SKM-1 (cell line): Measurements from ENCODE around the gene GOLGA8M.
"Not testable (repeated sequence)": the region's sequence is repeated elsewhere in the genome, so short reads cannot be mapped to it uniquely, and the experiment has no call there.

Source experiments
- DNase-seq: peaks from one replicate; lab custom pipeline; 2025; ENCODE audit not compliant: unreplicated experiment; lab: John Stamatoyannopoulos, UW

Gene GOLGA8M

GRCh38 chr15:28663717-28664116 is 48.5 kb downstream of the GOLGA8M start:
- DNase-seq, result not testable (repeated sequence)

DNA sequence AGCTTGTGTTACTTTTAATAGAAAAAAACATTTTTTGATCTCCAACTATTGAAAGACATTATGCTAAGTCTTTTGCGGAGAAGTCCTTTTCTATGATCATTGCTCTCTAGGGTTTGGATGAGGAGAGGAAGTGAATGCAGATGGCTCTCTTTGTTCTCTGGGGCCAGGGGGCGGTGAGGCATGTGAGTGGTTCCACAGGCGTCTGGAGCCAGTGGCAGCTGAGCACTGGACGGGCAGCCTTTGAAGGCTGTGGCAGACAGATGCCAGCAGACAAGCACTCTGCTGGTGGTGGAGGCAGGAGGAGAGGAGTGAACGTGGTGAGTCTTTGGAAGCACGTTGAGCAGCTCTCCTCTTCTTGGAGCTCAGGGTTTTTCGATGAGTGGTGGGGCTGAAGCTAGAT is 51.5 kb downstream of the GOLGA8M start:
- DNase-seq, result not testable (repeated sequence)

DNA sequence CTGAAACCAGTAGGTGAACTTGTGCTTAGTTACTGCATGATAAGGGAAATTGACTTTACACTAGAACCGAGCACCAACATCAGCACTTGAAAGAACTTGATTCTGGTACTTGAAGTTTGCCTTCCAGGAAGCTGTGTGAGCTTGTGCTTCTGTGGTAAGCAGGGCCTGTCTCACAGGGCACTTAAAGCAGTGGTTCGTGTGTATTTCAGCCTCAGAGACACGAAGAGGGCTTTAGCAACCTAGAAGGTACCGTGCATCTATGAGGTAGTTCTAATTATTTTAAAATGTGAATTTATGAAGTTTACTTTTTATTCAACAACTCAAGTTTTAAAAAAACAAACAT is 56.2 kb downstream of the GOLGA8M start:
- not testable (repeated sequence) for DNase-seq

- not testable (repeated sequence) for DNase-seq
Observed at GRCh38 chr15:28655329-28656017, 56.7 kb downstream of the GOLGA8M start.

DNA sequence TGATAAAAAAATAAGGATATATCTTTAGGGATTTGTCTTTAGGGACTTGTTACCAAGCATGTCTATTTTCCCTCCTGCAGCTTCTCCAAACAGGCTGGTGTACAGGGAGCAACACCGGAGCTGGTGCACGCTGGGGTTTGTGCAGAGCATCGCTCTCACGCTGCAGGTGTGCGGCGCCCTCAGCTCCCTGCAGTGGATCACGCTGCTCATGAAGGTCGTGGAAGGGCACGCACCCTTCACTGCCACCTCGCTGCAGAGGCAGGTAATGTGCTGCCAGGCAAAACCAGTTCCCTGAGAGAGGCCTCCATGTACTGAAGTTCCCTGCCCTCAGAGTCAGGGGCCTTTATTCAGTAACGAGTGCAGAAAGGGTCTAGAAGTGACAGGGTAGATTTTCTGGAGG is 58.0 kb downstream of the GOLGA8M start:
- DNase-seq, result not testable (repeated sequence)

- DNase-seq, result not testable (repeated sequence)
Observed at GRCh38 chr15:28652538-28652937, 59.7 kb downstream of the GOLGA8M start.
